Peyer's patch (tissue), 4 donors: ENCODE data around the gene TMEM91. TPM values are rescaled to one million over a fixed set of nuclear protein-coding genes. Genes with fewer than 3 reads are reported as not detected.

Experiments used
- DNase-seq, 3 donors: peaks; one replicate each; pipeline ENCODE4 v3.0.0-alpha.2; 2017 to 2019
- H3K27ac ChIP-seq, 4 donors: fragments of 200-600 bp; sonication (generic); one replicate each; pipeline ENCODE4 v1.5.1; 2016 to 2019
- H3K27me3 ChIP-seq, 2 donors: fragments of 200-600 bp; sonication (generic); one replicate each; pipeline ENCODE4 v1.5.1; 2019
- H3K36me3 ChIP-seq, 3 donors: fragments of 200-600 bp; sonication (generic); one replicate each; pipeline ENCODE4 v1.5.1; 2016 to 2019
- H3K4me1 ChIP-seq, 4 donors: fragments of 200-600 bp; sonication (generic); one replicate each; pipeline ENCODE4 v1.5.1; 2016 to 2019
- H3K4me3 ChIP-seq, 4 donors: fragments of 200-600 bp; sonication (generic); 1 replicate in 3 of 4; 2 replicates in 1 of 4; pipeline ENCODE4 v1.5.1; 2016 to 2019; ENCODE audit warnings: mild to moderate bottlenecking in 1 of 4
- H3K9me3 ChIP-seq, 4 donors: fragments of 200-600 bp; sonication (generic); one replicate each; pipeline ENCODE4 v1.5.1; 2016 to 2019; ENCODE audit warnings: mild to moderate bottlenecking in 1 of 4
- CTCF ChIP-seq, 6 experiments: fragments of 450-650 bp in 4 of 6; fragments of 200-600 bp in 2 of 6; sonication (generic) in 1 of 6; IDR thresholded peaks; one replicate each; pipeline ENCODE4 v1.5.1; 2017 to 2019; ENCODE audit warnings: antibody characterized with exemption in 6 of 6, mild to moderate bottlenecking in 3 of 6, moderate library complexity in 1 of 6
- POLR2A ChIP-seq, 2 donors: fragments of 450-650 bp; IDR thresholded peaks; one replicate each; pipeline ENCODE4 v1.5.1; 2017; ENCODE audit warnings: antibody characterized with exemption in 2 of 2, mild to moderate bottlenecking in 2 of 2, moderate library complexity in 2 of 2
- total RNA-seq, 4 donors: library from RNA; depleted of rRNA; stranded (reverse); fragments of >200 nt; gene quantifications; one replicate each; pipeline ENCODE4 v1.1.0, GENCODE V29; 2016

The TMEM91 gene
- total RNA-seq, 4 donors from 2014 or later: 8.3 to 19.6 (median 11.0) TPM

DNA sequence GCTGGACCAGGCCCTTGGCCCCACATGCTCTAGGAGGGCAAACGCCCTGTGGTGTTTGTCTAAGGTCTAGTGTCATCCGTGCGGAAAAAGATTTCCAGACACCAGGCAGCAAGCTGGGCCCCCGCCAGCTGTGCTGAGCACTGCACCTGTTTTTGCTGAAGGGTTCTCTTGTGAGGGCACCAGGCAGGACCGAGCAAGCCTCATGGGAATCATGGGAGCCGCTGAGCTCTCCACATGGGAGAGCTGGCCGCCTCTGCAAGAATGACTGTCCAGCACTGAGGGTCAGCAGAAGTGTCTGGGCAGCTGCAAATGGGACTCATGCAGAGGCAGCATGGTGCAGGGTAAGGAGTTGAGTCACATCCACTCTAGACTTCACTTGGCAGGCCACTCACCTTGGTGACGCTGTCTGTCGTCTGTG lies 38.8 kb downstream of the TMEM91 start:
- no peak for TF ChIP-seq CTCF (IDR thresholded peaks at IDR 0.05)
- TF ChIP-seq POLR2A (IDR thresholded peaks at IDR 0.05): no peak
- H3K36me3 ChIP-seq: peaks cover 0 to 84% (median 0%) of the 10 kb centered on the region in 3 donors
- H3K27me3 ChIP-seq: no peaks in the 10 kb centered on the region
- H3K4me3 ChIP-seq: no peak overlapping the region
- no peaks in the 10 kb centered on the region for H3K9me3 ChIP-seq
- no peak for DNase-seq
- H3K27ac ChIP-seq: no peak overlapping the region
- H3K4me1 ChIP-seq: peaks cover 0 to 23% (median 3%) of the 10 kb centered on the region in 4 donors

DNA sequence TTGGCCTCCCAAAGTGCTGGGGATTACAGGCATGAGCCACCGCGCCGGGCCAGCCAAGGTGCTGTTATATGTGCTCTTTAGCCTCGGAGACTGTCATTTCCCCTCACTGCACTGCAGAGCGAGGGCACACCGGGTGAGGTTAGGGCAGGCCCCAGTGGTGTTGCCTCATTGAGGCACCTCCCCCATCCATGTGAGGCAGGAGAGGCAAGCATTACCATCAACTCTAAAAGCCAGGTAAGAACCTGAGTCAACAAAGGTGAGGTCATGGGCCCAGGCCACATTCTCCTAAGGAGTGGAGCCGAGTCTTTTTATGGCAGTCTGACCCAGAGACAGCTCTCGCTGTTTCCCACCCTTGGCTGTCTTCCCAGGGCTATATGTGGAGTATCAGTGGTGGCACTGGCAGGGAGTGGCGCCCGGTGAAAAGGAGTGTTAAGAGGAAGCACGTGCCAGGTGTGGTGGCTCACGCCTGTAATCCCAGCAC lies 39.9 kb downstream of the TMEM91 start:
- no peaks in the 10 kb centered on the region for H3K9me3 ChIP-seq
- no peak for TF ChIP-seq CTCF (IDR thresholded peaks at IDR 0.05)
- TF ChIP-seq POLR2A (IDR thresholded peaks at IDR 0.05): peak in 1 of 2 donors; percentile 35
- no peaks in the 10 kb centered on the region for H3K27me3 ChIP-seq
- peaks cover 0 to 27% (median 3%) of the 10 kb centered on the region in 4 donors for H3K4me1 ChIP-seq
- H3K36me3 ChIP-seq: peaks cover 0 to 84% (median 0%) of the 10 kb centered on the region in 3 donors
- peak in 2 of 3 donors; percentile 88 to 92 for DNase-seq
- H3K27ac ChIP-seq: peak overlapping the region in 3 of 4 donors; percentile 27 to 72 (median 70)
- no peak overlapping the region for H3K4me3 ChIP-seq

DNA sequence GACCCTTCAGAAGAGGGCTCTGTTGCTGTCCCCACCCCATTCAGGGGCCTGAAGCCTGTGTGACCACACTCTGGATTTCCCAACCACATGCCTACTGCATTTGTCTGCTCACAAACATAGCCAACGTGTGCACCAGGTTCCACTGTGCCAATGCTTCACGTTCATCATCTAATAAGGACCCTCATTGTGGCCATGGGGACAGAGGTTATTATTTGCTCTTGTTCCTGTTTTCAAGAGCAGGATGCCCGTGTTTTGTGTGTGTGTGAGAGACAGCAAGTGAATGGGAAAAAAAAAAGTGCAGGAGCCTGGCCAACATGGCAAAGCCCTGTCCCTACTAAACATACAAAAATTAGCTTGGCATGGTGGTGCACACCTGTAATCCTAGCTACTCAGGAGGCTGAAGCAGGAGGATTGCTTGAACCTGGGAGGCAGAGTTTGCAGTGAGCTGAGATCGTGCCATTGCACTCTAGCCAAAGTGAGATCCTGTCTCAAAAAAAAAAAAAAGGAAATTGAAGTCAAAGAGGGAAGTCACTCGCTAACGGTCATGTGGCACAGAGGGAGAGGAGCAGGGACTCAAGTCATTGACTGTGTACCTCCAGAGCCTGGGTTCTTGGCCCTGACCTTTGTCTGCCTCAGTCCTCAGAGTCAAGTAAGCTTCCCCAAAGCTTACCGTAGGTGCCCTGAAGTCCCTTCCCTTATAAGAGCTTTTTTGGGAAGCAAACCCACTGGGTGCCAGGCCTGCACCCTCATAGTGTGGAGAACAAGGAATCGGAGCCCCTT lies 44.0 kb downstream of the TMEM91 start:
- H3K4me3 ChIP-seq: no peak overlapping the region
- H3K9me3 ChIP-seq: no peaks in the 10 kb centered on the region
- no peak for TF ChIP-seq POLR2A (IDR thresholded peaks at IDR 0.05)
- TF ChIP-seq CTCF (IDR thresholded peaks at IDR 0.05): no peak
- peaks cover 0 to 54% (median 3%) of the 10 kb centered on the region in 4 donors for H3K4me1 ChIP-seq
- peak overlapping the region; percentile 25 to 73 (median 43) for H3K27ac ChIP-seq
- DNase-seq: no peak
- no peaks in the 10 kb centered on the region for H3K27me3 ChIP-seq
- H3K36me3 ChIP-seq: peaks cover 0 to 75% (median 2%) of the 10 kb centered on the region in 3 donors

GRCh38 chr19:41421314-41421713 lies 45.0 kb downstream of the TMEM91 start:
- Histone ChIP-seq H3K36me3 (peaks cover 0 to 78% (median 2%) of the 10 kb centered on the region in 3 donors), H3K4me3 (no peak overlapping the region), H3K9me3 (no peaks in the 10 kb centered on the region), H3K4me1 (peaks cover 0 to 61% (median 3%) of the 10 kb centered on the region in 4 donors), H3K27ac (peak overlapping the region in 2 of 4 donors; percentile 60 to 73), H3K27me3 (no peaks in the 10 kb centered on the region)
- DNase-seq: peak in 2 of 3 donors; percentile 73 to 82
- TF ChIP-seq CTCF (IDR thresholded peaks at IDR 0.05) (no peak), POLR2A (IDR thresholded peaks at IDR 0.05) (no peak)

DNA sequence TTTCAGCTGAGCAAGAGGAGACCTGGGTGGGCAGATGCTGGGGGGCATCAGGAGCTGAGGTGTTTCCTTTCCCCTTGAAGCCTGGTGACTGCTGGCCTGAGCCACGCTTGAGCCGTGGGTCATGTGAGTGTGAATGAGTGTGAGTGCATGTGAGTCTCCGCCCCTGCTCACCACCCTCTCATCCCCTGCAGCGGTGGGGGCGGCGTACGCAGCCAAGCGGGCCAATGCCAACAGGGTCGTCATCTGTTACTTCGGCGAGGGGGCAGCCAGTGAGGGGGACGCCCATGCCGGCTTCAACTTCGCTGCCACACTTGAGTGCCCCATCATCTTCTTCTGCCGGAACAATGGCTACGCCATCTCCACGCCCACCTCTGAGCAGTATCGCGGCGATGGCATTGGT lies 45.6 kb downstream of the TMEM91 start:
- Histone ChIP-seq H3K36me3 (peaks cover 0 to 72% (median 2%) of the 10 kb centered on the region in 3 donors), H3K4me3 (no peak overlapping the region), H3K27ac (peak overlapping the region in 2 of 4 donors; percentile 60 to 73), H3K9me3 (no peaks in the 10 kb centered on the region), H3K27me3 (no peaks in the 10 kb centered on the region), H3K4me1 (peaks cover 0 to 68% (median 4%) of the 10 kb centered on the region in 4 donors)
- DNase-seq: peak in 1 of 3 donors; percentile 54
- TF ChIP-seq POLR2A (IDR thresholded peaks at IDR 0.05) (no peak), CTCF (IDR thresholded peaks at IDR 0.05) (no peak)
